DMS 273 treated with DMSO at 0.1 percent for 48 hours (cell line): ENCODE data around the gene STK32B.
"Not testable (repeated sequence)": the region's sequence is repeated elsewhere in the genome, so short reads cannot be mapped to it uniquely, and the experiment has no call there.

ENCODE experiments used
- DNase-seq: peaks from one replicate; lab custom pipeline; 2025; lab: John Stamatoyannopoulos, UW

Gene STK32B

DNA sequence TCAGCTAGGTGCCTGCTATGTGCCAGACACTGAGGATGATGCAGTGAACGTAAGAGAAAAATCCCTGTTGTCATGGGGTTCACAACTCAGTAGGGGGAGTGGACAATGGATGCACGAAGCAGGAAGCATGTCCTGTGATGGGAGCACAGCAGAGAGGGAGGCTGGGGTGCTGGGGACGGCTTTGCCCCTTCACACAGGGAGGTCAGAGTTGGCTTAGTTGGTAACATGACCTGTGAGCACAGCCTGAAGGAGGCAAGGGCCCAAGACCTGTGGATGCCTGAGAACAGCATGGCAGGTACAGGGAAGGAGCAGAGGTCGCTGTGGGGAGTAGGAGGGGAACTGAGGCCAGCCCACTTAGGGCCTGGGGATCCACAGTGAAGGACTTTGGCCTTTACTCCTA is 109.4 kb downstream of the STK32B start:
- DNase-seq, result no peak

DNA sequence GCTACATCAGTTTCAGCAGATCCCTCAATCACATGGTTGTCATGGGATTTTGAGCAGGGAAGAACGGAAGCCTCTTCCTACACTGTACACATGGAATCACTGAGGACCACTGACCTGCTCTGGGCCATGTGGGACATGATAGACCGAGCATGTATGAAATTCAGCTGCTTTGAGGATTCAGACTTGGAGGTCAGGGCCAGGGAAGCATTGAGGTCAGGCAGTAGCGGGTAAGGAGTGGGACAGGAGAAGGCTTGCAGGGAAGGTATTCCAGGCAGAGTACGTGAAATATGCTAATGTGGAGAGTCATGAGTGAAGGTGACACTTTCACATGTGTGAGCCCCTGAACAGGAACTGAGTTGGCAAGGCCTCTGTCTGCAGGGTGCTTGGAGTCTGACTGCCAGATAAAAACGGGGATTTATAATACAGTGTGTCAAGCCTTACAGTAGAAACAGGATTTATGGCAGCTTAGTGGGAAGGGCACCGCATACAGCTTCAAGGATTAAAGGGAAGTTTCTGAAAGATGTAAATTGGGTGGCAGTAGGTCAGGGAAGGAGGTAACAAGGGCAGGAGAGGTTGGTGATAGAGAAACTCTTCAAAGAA is 111.7 kb downstream of the STK32B start:
- no peak for DNase-seq

DNA sequence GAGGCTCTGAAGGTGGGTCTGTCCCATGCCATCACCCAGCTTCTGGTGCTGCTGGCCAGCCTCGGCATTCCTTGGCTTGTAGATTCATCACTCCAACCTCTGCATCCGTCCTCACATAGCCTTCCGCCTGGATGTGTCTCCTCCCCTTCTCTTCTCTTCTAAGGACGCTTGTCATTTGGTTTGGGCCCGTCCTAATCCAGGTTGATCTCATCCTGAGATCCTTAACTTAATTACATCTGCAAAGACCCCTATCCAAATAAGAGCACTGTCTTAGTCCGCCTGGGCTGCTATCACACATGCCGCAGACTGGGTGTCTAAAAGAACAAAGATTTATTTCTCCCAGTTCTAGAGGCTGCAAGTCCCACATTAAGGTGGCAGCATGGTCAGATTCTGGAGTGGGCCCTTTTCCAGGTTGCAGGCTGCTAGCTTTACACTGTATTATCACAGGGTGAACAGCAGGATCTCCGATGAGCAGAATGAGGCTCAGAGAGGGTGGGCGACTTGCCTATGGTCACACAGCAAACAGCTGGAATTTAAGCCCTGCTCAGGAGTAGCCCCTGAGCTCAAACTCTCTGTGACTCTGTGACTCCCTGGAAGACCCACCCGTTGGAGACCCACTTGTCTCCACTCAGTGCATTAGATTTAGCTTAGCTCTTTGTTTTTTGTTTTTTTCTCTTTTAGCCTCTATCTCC is 113.1 kb downstream of the STK32B start:
- no peak for DNase-seq

DNA sequence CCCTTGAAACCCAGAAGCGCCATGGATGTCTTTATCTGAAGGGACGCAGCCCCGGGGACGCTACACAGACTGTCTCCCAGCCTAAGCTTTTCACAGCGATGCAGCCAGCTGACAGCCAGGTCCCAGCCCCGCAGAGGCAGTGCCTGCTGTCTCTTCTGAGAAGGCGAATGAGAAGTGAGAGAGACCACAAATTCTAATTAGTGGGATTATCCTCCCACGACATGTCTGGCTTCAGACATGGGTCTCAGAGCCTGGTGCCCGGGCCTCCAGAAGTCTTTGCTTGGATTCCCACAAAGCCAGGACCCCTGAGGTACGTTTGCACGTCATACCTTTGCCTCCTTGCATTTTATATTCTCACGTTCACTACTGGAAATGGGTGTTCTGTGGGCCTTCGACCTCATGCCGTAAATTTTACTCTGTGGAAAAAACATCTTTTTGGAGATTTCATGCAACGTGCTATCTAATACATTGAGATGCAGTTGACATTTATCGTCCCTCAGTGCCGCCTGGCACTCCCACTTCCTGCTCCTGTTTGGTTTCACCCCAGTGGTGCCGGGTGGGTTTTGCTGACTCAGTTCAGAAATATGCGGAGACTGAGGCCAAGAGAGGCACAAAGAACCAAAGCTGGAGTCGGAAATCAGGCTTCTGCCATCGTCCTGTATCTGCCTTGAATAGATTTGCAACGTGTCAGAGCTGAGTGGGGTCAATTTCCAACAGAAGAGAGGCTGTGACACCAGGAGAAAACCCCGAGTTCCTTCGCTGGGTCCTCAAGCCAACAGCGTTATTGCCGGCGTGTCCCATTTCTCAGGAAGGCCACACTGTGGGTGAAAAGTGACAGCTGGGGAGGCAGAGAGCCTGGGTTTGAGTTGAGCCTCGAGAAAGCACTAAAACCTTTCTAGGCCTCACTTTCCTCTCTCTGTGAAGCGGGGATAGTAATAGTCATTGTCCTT is 114.4 kb downstream of the STK32B start:
- no peak for DNase-seq

DNA sequence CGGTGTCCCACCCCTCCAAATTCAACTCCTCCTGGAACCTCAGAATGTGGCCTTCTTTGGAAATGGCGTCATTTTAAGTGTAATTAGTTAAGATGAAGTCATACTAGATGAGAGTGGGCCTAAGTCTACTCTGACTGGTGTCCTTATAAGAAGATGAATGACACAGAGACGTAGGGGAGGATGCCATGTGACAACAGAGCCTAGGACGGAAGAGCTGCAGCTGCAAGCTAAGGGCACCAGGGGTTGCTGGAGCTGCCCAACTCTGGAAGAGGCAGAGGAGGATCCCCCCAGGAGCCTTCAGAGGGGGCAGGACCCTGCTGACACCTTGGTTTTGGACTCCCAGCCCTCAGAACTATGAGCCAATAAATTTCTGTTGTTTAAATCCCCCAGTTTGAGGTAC is 115.1 kb downstream of the STK32B start:
- no peak for DNase-seq

DNA sequence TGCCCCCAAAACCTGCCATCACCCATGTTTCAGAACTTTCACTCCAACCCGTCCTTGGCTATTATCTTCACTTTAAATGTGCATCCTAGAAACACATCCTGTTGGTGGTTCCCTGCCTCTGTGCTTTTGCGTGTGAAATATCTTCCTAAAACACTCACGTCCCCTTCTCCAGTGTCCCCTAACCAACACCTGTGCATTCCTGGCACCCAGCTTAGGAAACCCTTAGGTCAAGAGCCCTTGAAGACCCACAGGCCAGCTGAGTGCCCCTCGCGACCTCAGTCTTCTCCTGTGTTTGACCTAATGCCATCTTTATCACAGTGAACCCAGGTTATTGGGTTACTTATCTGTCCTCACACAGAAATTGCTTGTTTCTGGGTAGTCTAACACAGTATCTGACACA is 117.6 kb downstream of the STK32B start:
- no peak for DNase-seq

DNA sequence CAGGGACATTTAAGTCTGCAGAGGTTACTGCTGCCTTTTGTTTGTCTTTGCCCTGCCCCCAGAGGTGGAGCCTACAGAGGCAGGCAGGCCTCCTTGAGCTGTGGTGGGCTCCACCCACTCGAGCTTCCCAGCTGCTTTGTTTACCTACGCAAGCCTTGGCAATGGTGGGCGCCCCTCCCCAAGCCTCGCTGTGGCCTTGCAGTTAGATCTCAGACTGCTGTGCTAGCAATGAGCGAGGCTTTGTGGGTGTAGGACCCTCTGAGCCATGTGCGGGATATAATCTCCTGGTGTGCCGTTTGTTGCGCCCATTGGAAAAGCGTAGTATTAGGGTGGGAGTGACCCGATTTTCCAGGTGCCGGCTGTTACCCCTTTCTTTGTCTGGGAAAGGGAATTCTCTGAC is 124.6 kb downstream of the STK32B start:
- not testable (repeated sequence) for DNase-seq

DNA sequence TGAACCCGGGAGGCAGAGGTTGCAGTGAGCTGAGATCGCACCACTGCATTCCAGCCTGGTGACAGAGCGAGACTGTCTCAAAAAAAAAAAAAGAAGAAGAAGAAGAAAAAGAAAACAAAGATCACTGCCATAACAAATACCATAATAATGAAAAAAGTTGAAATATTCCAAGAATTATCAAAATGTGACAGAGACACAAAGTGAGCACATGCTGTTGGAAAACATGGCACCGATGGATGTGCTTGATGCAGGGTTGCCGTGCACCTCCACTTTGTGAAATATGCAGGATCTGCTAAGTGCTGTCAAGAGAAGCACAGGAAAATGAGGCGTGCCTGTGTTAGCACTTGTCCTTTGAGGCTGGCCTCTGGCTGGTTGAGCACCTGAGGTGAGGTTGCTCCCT is 133.3 kb downstream of the STK32B start:
- DNase-seq, result no peak

DNA sequence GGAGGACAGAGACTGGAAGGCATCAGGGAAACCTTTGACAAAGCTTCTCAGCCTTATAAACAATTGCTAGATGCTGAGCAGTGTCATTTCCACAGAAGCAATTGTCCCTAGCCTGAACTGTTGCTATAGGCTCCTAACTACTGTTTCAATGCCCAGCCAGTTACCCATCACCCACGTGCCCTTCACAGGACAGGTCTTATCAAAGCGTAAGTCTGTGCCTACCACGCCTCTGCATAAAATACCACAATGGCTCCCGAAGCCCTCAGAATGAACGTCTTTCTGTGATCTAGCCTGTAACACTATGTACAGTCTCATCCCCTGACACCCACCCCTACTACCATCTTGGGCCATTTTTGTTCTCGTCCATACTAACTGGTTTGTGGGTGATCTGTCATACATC is 134.3 kb downstream of the STK32B start:
- no peak for DNase-seq

DNA sequence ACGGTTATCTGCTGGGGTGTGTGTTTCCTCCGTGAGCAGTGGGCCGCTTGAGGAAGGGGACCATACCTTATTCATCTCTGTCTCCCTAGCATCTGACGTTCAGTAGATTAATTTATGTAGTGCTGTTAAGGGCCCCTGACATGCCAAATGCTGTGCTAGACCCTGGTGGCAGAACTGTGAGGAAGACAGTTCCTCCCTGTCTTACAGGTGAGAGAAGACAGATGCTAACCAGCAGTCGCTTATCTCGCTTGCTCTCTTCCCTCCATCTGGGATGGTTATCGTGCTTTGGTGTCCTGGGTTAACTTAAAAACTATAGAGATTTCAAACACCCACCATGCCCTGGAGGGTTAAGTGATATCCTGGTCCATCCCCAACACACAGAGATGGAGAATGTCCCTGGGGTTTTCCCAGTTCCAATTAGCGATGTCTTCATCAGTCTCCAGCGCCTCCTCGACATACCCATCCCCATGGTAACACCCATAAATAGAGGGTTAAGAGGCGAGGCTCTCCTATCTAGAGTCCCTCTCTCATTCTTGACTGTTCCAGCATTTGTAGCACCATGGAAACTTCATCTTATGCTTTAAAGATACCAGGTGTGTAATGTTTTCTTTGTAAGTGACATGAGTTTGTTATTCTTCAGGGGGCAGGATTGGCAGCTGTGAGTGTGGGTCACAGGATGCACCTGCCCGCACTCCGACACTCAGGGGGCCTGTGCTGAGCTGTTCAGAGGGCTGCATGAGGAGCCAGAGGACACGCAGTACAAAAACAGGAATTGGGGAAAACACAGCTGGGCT is 135.2 kb downstream of the STK32B start:
- no peak for DNase-seq

DNA sequence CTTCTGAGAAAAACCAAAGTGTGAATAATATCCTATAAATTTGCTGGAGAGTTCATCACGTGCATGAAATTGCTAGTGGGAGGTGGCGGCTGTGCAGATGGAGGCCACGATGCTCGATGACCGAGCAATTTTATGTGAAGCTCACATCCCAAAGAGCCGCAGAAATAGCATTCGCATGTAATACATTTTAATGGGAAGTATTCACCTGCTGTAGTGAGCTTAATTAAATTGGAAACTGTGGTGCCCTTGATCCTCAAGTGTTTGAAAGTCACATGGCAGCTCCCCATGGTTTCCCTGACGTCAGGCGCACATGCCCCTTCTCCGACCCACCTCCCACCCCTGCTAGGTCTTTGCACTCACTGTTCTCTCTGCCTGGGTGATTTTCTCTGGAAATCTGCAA is 136.8 kb downstream of the STK32B start:
- DNase-seq, result no peak

DNA sequence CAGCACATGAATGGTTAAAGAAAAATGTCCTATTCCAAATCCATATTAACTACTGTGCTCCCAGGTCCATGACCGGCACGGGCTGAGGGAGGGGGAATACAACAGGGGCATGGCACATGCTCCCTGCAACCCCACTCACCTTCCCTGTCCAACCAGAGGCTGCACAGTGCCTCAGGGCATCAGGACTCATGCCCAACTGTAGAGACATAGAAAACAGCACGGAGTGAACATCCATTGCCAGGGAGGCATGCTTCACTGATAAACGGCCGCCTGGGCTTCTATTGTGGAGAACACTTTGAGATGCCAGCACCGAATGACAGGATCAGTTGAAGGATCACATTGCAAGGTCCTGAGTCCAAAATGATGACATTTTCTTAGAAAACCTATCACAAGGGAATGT is 140.6 kb downstream of the STK32B start:
- DNase-seq, result no peak

DNA sequence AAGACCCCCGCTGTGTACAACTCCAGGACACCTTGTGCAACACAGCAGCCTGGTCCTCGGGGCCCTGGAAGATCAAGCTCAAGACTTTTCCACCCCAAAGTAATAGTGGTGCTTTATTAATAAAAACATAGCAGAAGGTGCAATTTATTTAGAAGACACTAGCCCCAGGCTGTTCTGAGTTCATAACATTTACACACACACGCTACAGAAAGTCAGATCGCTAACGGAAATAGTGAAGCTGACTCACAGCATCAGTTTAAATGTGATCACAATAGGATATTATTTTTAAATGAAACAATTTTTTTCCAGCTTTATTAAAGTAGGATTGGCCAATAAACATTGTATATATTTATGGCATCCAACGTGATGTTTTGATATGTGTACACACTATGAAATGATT is 141.0 kb downstream of the STK32B start:
- DNase-seq, result no peak

DNA sequence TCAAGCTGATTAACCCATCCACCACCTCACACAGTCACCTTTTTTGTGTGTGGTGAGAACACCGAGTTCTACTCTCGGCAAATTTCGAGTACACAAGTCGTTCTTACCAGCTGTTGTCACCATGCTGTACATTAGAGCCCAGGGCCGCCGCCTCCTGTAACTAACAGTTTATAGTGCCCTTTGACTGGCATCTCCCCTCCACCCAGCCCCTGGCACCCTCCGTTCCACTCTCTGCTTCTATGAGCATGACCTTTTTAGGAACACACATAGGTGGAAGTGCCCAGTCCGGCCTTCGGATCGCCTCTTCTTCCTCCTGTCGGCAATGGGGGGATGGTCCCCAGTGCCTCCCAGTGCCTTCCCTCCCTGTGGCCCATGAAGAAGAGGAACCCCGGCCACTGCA is 141.4 kb downstream of the STK32B start:
- DNase-seq, result no peak

DNA sequence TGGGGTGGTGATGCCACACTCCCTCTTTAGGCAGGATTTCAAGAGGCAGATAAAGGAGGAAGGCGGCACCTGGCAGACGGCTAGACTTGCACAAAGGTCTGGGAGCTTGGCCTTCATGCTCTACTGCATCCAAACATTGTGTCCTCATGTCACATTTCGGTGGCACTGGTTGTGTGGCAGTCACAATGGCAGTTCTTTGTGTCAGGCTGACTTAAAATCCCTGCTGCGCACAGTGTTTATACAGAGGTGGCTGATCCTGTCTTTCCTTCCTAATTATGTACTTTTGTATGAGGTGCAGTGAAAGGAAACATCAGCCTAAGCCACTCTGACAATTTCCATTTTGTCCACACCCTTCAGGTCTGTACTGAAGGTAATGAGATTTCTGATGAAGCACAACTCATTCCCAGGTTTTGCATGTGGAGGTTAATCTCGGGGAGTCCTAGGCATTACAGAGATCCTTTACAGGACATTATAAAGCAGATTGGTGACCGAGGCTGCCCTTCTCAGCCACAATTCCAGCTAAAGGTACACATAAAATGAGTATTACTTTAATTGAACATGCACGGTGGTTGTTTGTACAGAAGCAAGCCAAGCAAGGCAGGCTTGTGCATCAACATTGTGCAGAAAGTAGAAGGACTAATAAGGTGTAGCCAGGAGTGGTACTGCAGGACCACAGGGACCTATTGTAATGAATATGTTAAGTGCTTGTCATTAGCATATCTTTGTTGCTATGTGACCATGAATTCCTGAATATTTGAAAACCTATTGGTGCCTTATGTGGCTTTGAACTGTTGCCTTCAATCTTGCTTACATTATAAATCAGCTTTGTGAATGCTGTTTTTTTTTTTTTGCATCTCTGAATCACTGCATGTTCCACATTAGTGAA is 147.6 kb downstream of the STK32B start:
- no peak for DNase-seq

DNA sequence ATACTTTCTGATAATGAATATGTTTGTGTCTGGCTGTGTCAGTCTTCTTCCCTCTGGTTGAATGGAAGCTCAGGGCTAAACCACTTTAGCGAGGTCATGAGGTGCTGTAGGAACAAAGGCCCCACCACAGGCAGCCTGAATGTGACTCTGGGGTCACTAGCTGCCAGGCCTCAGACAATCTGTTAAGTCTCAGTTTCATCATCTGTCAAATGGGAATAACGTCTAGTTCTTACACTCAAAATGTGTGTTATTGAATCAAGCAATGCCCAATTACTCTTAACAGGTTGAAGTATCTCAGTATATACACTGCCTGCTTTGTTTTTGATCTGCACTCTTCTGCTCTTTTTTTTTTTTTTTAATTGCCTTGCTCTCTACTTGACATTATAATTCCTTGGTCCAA is 148.6 kb downstream of the STK32B start:
- DNase-seq, result no peak

DNA sequence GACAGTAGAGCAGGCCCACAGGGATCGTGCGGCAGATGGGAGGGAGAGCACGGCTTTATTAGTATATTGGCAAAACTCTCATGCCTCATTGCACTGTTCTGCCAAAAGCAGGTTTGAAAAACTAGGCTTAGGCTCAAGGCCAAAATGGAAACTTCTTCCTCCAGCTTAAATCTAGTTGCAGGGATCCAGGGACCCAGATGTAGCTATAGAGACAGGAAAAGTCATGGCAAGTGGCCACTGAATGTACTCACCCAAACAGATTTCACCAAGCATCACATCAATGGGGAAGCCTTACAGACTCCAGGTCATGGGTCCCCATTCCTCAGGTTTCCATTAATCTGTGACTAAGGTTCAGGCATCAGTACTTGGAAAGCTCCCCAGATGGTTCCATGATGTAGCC is 149.2 kb downstream of the STK32B start:
- peak; percentile 35 for DNase-seq

DNA sequence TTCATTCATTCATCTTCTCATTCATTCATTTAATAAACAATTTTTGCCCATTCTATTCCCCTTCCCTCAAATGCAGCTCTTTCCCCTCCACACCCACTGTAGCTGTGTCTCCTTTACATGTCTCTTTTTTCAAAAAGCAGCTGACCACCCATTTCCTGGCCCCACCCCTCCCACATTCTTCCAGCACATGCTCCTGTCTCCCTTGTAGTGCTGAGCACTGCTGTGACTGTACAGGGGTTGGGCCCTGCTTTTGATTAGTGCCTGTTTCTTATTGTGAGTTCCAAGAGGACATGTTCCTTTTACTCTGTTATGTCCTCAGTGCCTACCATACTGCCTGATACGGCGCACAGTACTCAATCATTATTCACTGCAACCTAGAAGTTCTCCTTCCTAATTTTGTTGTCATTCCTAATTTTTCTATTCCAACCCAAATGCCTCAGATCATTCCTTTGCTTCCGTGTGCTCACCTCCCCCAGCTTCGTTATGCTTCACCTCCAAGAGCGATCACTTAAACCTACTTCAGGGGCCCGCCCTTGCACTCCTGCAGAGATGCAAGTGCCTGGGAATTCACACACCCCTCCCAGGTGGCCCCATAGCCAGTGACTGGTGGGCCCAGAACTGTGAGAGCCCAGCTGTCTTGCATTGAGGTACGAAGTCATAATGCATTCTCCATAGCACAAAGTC is 152.2 kb downstream of the STK32B start:
- DNase-seq, result no peak

DNA sequence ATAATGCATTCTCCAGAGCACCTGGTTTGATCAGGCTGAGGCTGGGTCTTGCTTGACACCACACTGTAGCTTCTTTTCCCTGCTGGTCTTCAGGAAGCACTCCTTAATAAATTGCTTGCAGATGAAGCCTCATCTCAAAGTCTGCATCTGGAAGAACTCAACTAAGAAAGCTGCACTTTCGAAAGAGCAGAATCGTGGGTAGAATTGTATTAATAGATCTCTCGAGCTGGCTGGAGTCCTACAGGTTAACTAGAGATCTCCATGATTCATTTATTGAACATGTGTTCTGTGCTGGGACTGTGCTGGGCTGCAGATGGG is 152.7 kb downstream of the STK32B start:
- DNase-seq, result no peak

DNA sequence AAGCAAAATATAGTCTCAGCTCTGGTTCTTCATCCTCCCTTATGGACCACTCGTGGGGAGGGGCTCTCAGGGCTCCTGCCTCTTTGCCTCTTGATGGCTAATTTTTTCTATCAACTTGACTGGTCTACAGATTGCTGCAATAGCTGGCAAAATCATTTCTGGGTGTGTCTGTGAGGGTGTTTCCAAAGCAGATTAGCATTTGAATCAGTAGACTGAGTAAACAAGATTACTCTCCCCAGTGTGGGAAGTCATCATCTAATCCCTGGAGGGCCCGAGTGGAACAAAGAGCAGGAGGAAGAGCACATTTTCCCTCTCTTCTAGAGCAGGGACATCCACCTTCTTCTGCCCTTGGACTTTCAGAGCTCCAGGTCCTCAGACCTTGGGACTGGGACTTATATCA is 153.5 kb downstream of the STK32B start:
- no peak for DNase-seq
